ENCODE measurements around the gene DENND1A. TPM values are rescaled to one million over a fixed set of nuclear protein-coding genes. Genes with fewer than 3 reads are reported as not detected.

Gene DENND1A
- total and polyA plus RNA-seq, 8 donors = 4.4 to 109 (median 21.4) TPM

DNA sequence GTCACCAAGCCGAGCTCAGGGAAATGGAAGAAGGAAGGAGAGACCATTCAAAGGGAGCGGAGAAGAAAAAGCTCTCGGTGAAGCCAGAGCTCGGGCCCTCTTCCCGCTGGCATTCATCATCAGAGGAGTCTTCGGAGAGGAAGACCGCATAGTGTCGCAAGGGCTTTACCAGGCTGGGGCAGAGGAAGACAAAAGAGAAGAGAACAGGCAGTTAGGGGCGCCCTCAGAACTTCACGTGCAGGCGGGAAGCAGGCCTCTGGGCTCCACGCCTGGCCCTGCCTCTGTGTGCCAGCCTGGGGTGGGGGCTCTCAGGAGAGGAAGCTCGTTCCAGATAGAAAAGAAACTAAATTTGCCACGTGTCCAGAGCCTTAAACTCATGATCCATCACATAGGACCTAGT lies 542.2 kb downstream of the DENND1A start:
- 73 to 86% (median 78%) methylated on average over 14 of the region's 14 CpGs for WGBS, 5 donors
- DNase-seq = no peak
- H3K9me3 ChIP-seq = peaks cover 0 to under 1% (median 0%) of the 10 kb centered on the region in 4 donors
- peaks cover 0 to 5% (median 0%) of the 10 kb centered on the region in 4 donors for H3K4me1 ChIP-seq
- H3K36me3 ChIP-seq = peaks cover 0 to 14% (median 12%) of the 10 kb centered on the region in 4 donors
- intact Hi-C loops (cut with DNase I; ENCODE audit: low total_unique reads) = no loop called here
- H3K27me3 ChIP-seq = no peaks in the 10 kb centered on the region
- H3K27ac ChIP-seq = no peak overlapping the region
- TF ChIP-seq POLR2AphosphoS5 (IDR thresholded peaks at IDR 0.05) (no peak), EP300 (IDR thresholded peaks at IDR 0.05) (no peak), POLR2A (IDR thresholded peaks at IDR 0.05) (no peak)
- TF ChIP-seq, protein P1, sequence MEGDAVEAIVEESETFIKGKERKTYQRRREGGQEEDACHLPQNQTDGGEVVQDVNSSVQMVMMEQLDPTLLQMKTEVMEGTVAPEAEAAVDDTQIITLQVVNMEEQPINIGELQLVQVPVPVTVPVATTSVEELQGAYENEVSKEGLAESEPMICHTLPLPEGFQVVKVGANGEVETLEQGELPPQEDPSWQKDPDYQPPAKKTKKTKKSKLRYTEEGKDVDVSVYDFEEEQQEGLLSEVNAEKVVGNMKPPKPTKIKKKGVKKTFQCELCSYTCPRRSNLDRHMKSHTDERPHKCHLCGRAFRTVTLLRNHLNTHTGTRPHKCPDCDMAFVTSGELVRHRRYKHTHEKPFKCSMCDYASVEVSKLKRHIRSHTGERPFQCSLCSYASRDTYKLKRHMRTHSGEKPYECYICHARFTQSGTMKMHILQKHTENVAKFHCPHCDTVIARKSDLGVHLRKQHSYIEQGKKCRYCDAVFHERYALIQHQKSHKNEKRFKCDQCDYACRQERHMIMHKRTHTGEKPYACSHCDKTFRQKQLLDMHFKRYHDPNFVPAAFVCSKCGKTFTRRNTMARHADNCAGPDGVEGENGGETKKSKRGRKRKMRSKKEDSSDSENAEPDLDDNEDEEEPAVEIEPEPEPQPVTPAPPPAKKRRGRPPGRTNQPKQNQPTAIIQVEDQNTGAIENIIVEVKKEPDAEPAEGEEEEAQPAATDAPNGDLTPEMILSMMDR (IDR thresholded peaks at IDR 0.05) = no peak
- H3K4me3 ChIP-seq = no peak overlapping the region

DNA sequence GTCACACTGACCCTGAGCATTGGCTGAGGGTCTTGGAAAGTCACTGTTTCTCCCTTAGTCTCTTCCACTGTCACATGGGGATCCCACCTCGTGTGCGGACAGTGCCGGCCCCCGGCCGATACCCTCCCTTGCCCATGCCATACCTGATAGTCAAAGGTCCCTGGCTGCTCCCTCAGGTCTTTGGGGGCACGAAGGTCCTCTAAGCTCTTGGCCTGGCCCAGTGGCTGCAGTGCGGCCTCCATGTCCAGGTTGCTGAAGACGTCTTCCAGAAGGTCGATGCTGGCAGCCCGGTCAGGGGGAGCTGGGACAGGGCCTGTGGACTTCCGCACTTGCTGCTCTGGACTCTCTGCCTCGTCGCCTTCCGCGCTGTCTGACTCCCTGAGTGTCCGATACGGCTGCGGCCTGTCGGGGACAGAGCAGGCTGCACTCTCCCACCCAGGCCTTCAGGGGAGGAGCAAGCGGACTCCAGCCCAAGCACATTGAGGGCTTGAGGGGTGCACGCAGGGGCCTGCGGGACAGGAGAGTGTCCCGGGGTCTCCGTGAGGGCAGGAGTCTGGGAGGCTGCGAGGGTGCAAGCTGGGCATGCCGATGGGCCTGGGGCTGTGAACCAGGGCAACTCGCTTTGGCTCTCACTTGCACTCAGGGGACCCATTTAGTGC lies 546.3 kb downstream of the DENND1A start:
- H3K9me3 ChIP-seq = no peaks in the 10 kb centered on the region
- WGBS, 5 donors = 86 to 92% (median 89%) methylated on average over 23 to 27 of the region's 27 CpGs

DNA sequence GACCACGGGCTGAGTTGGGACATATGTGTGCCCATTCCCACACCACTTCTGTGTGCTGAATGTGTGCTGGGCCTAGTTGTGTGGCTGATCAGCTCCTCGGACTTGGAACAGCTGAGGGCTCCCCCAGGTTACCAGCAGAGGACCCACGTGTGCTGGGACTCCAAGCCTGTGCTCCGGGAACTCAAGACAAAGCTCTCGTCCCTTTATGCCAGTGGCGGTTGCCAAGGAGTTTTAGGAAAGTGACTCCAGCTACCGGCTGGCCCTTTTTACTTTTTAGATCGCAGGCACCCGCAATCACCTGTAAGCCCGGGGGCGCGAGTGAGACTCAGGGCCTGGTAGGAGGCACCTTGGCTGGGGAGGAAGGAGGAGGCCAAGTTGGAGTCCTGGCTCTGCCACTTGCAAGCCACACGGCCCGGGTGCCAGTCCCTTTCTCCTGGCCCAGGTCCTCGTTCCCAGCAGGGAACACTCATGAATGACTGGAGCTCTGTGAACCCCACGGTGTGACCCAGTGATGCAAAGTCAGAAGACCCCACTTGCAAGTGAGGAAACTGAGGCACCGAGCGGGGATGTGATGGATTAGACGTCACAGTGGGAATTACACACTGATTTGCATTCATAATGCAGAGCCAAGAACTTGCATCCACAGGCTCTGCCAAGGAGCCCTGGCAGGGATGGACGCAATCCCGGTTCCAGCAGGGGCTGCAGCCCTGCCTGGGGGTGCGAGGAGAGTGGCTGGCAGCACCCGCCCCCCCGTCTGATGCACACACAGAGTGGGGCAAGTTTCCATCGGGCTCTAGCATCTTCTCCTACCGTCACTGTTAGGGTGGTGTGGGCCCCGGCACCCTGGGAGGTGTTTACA lies 547.0 kb downstream of the DENND1A start:
- WGBS, 5 donors = 93 to 95% (median 93%) methylated on average over 17 to 27 of the region's 27 CpGs
- DNase-seq = no peak
- intact Hi-C loops (cut with DNase I; ENCODE audit: low total_unique reads) = no loop called here
- TF ChIP-seq POLR2A (IDR thresholded peaks at IDR 0.05) (no peak), EP300 (IDR thresholded peaks at IDR 0.05) (no peak), POLR2AphosphoS5 (IDR thresholded peaks at IDR 0.05) (no peak)
- TF ChIP-seq, protein P1 (IDR thresholded peaks at IDR 0.05) = no peak
- Histone ChIP-seq H3K36me3 (peaks cover 0 to 32% (median 31%) of the 10 kb centered on the region in 4 donors), H3K27ac (no peak overlapping the region), H3K4me3 (no peak overlapping the region), H3K9me3 (no peaks in the 10 kb centered on the region), H3K27me3 (no peaks in the 10 kb centered on the region), H3K4me1 (peaks cover 0 to 5% (median 0%) of the 10 kb centered on the region in 4 donors)

More for the DNA sequence above, 546.3 kb downstream of the DENND1A start:
- peaks cover 0 to 32% (median 31%) of the 10 kb centered on the region in 4 donors for H3K36me3 ChIP-seq
- no peak for DNase-seq
- H3K27me3 ChIP-seq = no peaks in the 10 kb centered on the region
- TF ChIP-seq EP300 (IDR thresholded peaks at IDR 0.05) = no peak
- H3K27ac ChIP-seq = no peak overlapping the region
- no peak overlapping the region for H3K4me3 ChIP-seq
- peaks cover 0 to 5% (median 0%) of the 10 kb centered on the region in 4 donors for H3K4me1 ChIP-seq
- intact Hi-C loops (cut with DNase I; ENCODE audit: low total_unique reads) = no loop called here

DNA sequence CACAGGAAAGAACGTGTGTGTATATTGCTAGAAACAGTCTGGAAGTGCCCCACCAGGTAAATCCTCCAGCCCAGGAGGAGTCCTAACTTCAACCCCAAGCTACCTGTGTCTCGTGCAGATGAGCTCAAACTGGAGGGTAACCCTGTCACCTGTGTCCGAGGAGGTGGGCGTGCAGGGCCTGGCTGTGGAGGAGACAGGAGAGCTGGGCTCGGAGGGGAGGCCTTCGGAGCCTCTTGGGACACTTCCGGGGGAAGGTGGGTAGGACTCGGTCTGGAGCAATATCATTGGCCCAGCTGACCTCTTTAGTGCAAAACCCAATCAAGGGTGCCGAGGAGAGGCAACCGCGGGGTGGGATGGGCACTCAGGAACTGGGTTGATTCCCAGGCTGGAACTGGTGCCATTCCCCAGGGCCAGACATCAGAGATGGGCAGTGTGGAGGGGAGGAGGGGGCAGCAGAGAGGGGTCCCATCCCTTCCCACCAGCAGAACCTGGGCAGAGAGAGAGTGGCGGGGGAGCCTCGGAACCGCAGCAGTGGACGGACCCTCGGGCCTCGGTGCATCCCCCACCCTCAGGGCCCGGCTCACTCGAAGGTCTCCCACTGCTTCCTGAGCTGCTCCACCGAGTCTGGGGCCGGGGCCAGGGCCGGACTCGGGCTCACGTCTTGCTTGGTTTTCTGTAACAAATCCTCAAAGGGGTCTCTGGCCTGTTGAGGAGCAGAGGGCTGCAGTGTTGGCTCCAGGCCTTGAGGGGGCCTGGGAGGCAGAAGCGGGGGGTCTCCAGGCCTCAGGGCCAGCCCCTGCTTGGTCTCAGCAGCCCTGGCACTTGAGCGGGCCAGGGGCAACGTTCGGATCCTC lies 548.8 kb downstream of the DENND1A start:
- peaks cover 0 to 11% (median 7%) of the 10 kb centered on the region in 4 donors for H3K4me1 ChIP-seq
- H3K9me3 ChIP-seq = no peaks in the 10 kb centered on the region
- no peak for DNase-seq
- 91 to 96% (median 92%) methylated on average over 15 to 28 of the region's 28 CpGs for WGBS, 5 donors
- peaks cover 0 to 32% (median 31%) of the 10 kb centered on the region in 4 donors for H3K36me3 ChIP-seq
- no peak overlapping the region for H3K27ac ChIP-seq
- H3K4me3 ChIP-seq = no peak overlapping the region
- no peak for TF ChIP-seq POLR2A (IDR thresholded peaks at IDR 0.05)
- TF ChIP-seq, protein P1 (IDR thresholded peaks at IDR 0.05) = no peak
- no peak for TF ChIP-seq POLR2AphosphoS5 (IDR thresholded peaks at IDR 0.05)
- no peak for TF ChIP-seq EP300 (IDR thresholded peaks at IDR 0.05)
- H3K27me3 ChIP-seq = peaks cover 0 to 17% (median 0%) of the 10 kb centered on the region in 3 donors
- intact Hi-C loops (cut with DNase I; ENCODE audit: low total_unique reads) = no loop called here
